Esophagus squamous epithelium (tissue), 4 donors: ENCODE results near the gene KRT15.

ENCODE experiments used
- CTCF ChIP-seq, 6 experiments: fragments of 450-650 bp in 4 of 6; fragments of 200-600 bp in 2 of 6; sonication (generic) in 2 of 6; IDR thresholded peaks; one replicate each; pipeline ENCODE4 v1.5.1; 2016 to 2019; ENCODE audit warnings: antibody characterized with exemption in 6 of 6, mild to moderate bottlenecking in 4 of 6, moderate library complexity in 4 of 6
- POLR2A ChIP-seq, 4 donors: fragments of 450-650 bp; IDR thresholded peaks; one replicate each; pipeline ENCODE4 v1.6.1; 2017; ENCODE audit warnings: antibody characterized with exemption in 4 of 4, mild to moderate bottlenecking in 4 of 4, moderate library complexity in 3 of 4

GRCh38 chr17:41490000-41490990 is 28.4 kb downstream of the KRT15 start:
- TF ChIP-seq POLR2A (IDR thresholded peaks at IDR 0.05) (no peak), CTCF (IDR thresholded peaks at IDR 0.05) (no peak)
